ENCODE results near the gene RIGI. TPM values are rescaled to one million over a fixed set of nuclear protein-coding genes. Genes with fewer than 3 reads are reported as not detected.

Gene RIGI
- total and polyA plus RNA-seq, 2 of the 13 experiments (the other 11 are each of a cell fraction or from before 2014, with no cell fraction given): 3.0 to 8.2 TPM

GRCh38 chr9:32550562-32551275 lies 24.7 kb upstream of the RIGI start (continued):
- TF ChIP-seq PCBP1 (IDR thresholded peaks at IDR 0.05; ENCODE audit: borderline replicate concordance, low read depth, low read length) (0 out of 2 replicates have a peak, but pooled peaks have one; percentile 77), ZNF768 (CRISPR knock-in tag; IDR thresholded peaks at IDR 0.05) (0 out of 2 replicates have a peak, but pooled peaks have one; percentile 29), FOXA3 (CRISPR knock-in tag; IDR thresholded peaks at IDR 0.05) (no peak), ZNF121 (CRISPR knock-in tag; IDR thresholded peaks at IDR 0.05) (peak; percentile 99), HOXD1 (CRISPR knock-in tag; IDR thresholded peaks at IDR 0.05) (0 out of 2 replicates have a peak, but pooled peaks have one; percentile 32), HDAC2 (CRISPR knock-in tag; IDR thresholded peaks at IDR 0.05) (peak; percentile 31), ARHGAP35 (CRISPR knock-in tag; IDR thresholded peaks at IDR 0.05; ENCODE audit: borderline replicate concordance) (peak; percentile 51; the same call in 1 of the 2 replicates), CEBPG (CRISPR knock-in tag; IDR thresholded peaks at IDR 0.05) (0 out of 2 replicates have a peak, but pooled peaks have one; percentile 20), KMT2A (CRISPR knock-in tag; IDR thresholded peaks at IDR 0.05) (peak; percentile 96), FOXM1 (CRISPR knock-in tag; IDR thresholded peaks at IDR 0.05) (0 out of 2 replicates have a peak, but pooled peaks have one; percentile 22), BORCS8-MEF2B (CRISPR knock-in tag; IDR thresholded peaks at IDR 0.05) (0 out of 2 replicates have a peak, but pooled peaks have one; percentile 8), GPN1 (CRISPR knock-in tag; IDR thresholded peaks at IDR 0.05; ENCODE audit: borderline replicate concordance) (no peak), IRF9 (CRISPR knock-in tag; IDR thresholded peaks at IDR 0.05; ENCODE audit: borderline replicate concordance) (peak; percentile 51; the same call in 1 of the 2 replicates), ZBTB7B (CRISPR knock-in tag; IDR thresholded peaks at IDR 0.05) (peak; percentile 87), ZNF12 (CRISPR knock-in tag; IDR thresholded peaks at IDR 0.05) (no peak), TOPORS (CRISPR knock-in tag; IDR thresholded peaks at IDR 0.05) (peak; percentile 82), AGO1 (IDR thresholded peaks at IDR 0.05; ENCODE audit: low read depth, low read length, poor library complexity, severe bottlenecking) (peak; percentile 72), ZNF263 (CRISPR knock-in tag; IDR thresholded peaks at IDR 0.05) (0 out of 2 replicates have a peak, but pooled peaks have one; percentile 16), CC2D1A (CRISPR knock-in tag; IDR thresholded peaks at IDR 0.05) (no peak), ZSCAN9 (CRISPR knock-in tag; IDR thresholded peaks at IDR 0.05; ENCODE audit: borderline replicate concordance) (peak; percentile 20; the same call in 1 of the 2 replicates), ZXDC (CRISPR knock-in tag; IDR thresholded peaks at IDR 0.05) (0 out of 2 replicates have a peak, but pooled peaks have one; percentile 41), BRD4 (CRISPR knock-in tag; IDR thresholded peaks at IDR 0.05) (no peak), ZNF362 (CRISPR knock-in tag; IDR thresholded peaks at IDR 0.05; ENCODE audit: borderline replicate concordance) (no peak), ZSCAN29 (CRISPR knock-in tag; conservative IDR thresholded peaks at IDR 0.05) (no peak), ZNF780A (CRISPR knock-in tag; IDR thresholded peaks at IDR 0.05) (no peak), HOXA5 (CRISPR knock-in tag; IDR thresholded peaks at IDR 0.05) (peak; percentile 34; the same call in 1 of the 2 replicates), ZMAT3 (CRISPR knock-in tag; conservative IDR thresholded peaks at IDR 0.05) (no peak; the same call in 1 of the 2 replicates), ZNF331 (CRISPR knock-in tag; IDR thresholded peaks at IDR 0.05) (peak; percentile 7; the same call in 1 of the 2 replicates)

All from HepG2 (cell line).